Activated CD8-positive, alpha-beta memory T cell treated with anti-CD3 and anti-CD28 coated beads, Interleukin-2, amount 50 U/mL, for 24 hours (primary cell): Measurements from ENCODE around the gene JPT2.
"Not testable (repeated sequence)": the region's sequence is repeated elsewhere in the genome, so short reads cannot be mapped to it uniquely, and the experiment has no call there.

Experiments used
- DNase-seq: peaks from one replicate; pipeline ENCODE4 v3.0.0-alpha.2; 2020; ENCODE audit errors: extremely low read depth

JPT2 gene

DNA sequence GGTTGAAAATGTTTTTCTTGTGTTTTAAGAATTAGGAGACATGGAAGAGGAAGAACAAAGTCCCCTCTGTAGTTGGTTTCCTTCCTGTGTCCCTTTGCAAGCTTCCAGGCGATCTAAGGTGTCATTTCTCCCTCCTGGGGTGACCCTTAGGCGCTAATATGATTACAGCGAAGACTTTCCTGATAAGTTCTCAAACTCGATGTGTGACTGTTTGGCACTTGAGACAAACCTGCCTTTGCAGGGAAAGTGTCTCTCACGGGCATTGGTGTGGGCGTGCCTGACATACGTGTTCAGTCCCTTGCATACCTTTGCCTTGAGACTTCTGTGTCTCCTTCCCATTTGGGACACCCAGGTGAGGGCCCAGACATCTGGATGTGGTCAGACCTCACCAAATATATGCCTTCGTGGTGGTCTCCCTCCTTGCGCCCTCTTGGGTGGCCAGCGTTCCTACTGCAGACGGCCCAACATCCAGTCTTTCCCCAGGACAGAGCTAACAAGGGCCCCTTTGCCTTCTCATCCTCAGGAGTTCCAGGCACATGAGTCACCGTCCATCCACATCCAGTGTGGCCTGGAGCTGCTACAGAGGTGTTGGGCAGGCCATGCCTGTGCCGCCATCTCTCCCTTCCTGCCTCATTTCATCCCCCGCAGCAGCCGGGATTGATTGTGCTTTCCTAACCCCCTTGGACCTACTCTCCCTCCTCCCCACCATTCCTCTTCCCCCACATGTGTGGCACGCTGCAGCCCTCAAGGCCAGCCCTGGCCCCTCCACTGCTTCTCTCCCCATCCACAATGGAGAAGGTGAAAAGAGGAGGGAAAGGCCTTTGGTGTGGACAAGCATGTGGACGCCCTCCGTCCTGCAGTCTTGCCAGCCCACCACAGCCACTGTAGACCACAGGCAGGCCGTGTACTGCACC, 3.1 kb upstream of the JPT2 start:
- DNase-seq, result no peak

DNA sequence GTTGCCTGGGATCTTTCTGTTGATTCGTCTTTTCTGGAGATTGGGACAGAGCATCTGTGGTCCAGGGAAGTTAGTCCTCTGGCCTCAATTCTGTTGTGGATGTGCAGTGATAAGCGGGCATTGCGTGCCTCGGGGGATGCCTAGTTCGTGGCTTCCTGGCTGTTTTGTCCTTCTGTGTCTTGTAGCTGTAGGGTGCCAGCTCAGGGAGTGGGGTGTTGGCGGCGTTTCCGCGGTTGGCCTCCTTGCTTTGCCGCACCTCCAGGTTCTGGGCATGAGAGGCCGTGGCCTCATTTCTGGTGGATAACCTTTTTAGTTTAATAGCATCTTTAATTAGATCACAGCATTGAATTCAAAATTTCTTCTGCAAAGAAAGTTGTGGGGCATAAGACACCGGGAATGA, 1.4 kb upstream of the JPT2 start:
- no peak for DNase-seq

DNA sequence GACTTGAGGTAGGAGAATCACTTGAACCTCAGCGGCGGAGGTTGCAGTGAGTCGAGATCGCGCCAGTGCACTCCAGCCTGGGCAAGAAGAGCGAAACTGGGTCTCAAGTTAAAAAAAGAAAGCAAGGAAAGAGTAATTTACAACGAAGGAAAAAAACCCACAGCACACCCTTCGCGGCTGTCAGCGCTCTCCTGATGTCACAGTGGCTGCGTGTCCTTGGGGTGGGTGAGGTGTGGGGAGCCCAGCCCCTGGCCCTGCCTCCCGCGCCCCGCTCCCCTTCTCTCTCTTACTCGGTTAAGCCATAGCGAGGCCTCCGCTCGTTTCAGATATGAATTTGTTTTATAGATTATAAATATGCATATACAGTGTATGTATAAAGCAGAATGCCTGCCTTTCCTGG, 740 bp upstream of the JPT2 start:
- no peak for DNase-seq

DNA sequence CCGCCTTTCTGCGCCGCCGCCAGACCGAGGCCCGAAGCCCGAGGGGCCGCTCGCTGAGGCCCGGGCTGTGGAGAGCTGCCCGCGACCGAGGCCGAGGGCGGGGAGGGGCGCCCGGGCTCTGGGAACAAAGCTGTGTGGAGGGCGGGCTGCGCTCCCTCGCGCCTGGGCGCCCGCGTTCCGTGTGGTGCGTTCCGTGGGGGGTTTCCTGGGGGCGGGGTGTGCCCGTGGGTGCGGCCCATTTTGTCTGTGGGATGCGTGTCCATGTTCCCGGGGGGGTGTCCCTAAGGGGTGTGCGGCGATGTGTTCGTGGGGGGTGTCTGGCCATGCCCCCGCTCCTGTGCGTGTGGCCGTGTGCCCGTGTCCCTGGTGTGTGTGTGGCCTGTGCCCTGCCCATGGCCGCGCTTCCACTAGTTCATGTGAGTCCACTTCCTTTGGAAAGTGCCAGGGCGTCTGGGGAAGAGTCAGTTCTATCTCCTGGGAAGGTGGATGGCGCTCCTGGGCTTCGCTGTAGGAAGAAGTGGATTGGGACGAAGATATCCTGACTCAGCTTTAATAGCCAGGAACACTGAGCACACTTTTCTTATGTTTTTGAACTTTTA, 520 bp downstream of the JPT2 start:
- DNase-seq, result no peak

DNA sequence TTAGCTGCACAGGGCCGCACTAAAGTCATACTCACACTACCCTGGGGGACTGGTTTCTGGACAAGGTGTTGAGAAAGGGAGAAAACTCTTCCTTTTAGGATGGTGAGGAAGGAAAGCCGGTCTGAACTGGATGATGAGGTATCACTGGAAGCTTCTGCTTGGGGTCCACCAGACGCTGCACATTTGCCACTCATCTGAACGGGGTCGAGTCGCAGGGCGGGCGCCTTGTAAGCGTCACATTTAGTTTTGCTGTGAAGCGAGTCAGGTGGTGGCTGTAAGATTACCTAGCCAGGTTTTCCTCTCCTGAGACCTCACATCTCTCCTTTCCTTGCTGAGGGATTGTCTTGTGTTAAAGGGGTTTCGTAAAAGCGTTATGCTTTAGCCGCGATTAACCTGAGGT, 2.3 kb downstream of the JPT2 start:
- DNase-seq, result no peak

DNA sequence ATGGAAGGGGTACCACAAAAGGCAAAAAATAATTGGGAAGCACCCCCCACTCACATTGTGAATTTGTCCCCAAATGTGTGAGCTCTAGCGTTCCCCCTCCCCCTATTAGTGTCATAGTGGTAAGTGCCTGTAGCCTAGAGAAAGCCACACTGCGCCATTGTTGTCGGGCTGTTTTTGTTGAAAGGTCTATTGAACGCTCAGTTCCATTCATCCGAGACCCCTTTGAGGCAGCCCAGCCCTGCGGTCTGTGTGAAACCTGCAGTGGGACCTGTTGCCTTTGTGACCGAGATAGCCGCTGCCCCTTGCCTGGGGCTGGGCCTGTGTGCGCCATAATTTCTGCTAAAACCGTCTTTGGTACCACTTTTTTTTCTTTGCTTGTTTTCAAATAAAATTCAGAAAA, 3.0 kb downstream of the JPT2 start:
- no peak for DNase-seq

DNA sequence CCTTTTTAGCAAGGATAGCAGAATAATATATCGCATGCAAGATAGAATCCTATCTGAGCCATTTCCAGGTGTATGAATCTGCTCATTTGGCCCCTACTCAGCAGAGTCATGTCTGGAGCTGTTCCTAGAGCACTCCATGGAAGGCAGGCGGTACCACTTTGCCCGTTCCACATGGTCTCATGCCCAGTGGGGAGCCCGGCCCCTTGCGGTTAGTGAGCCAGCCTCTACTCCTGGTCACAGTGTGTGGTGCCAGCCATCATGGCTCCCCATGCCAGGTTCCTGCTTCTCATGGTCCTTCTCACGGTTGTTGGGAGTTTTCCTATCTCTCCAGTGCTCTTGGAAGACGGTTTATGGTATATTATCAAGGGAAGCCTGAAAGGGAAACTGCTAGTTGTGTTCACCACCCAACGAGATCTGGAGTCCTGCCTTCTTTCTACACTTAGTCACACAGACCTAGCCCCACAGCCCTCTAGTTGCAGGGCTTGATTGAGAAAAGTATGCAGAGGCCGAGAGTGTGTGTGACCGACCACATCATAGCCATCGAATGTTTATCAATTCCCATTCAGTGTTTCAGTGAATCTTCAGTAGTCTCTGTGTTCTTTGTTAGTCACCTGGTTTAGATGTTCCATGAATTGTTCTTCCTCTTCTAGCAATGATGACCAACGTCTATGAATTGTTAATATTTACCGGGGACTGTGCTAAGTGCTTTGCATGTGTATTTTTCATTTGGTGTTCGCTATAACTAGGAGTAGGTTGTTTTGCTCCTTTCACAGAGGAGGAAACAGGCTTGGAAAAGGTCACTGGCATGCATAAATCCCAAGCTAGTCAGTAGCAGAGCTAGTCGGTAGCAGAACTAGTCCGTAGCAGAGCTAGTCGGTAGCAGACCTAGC, 9.6 kb downstream of the JPT2 start:
- no peak for DNase-seq

DNA sequence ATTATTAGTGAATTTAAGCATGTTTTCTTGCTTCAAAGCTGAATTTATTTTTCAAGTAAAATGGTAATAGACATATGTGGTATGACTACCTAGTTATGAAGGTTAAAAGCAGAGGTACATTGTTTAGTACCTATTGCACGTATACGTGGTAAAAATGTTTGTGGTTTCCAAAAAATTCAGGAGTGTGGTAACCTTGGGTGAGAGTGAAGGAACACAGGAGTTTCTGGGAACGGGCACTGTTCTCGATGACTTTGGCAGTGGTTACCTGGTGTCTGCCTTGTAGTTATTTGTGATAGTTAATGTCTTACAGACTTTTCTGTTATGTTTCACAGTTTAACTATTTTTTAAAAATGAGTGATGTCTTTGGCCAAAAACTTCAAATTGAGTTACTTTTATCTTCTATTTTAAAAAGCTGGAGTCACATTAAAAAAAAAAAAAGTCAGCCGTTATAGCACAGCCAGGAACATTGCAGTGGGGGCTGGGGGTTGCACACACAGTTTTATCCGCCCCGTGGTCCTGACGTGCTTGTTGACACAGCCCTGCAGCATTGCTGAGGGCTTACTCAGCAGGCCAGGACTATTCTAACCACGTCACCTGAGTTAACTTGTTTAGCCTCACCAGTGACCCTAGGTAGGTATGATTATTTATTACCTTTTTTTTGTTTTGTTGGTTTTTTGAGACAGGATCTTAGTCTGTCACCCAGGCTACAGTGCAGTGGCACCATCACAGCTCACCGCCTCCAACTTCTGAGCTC, 10.9 kb downstream of the JPT2 start:
- DNase-seq, result no peak

DNA sequence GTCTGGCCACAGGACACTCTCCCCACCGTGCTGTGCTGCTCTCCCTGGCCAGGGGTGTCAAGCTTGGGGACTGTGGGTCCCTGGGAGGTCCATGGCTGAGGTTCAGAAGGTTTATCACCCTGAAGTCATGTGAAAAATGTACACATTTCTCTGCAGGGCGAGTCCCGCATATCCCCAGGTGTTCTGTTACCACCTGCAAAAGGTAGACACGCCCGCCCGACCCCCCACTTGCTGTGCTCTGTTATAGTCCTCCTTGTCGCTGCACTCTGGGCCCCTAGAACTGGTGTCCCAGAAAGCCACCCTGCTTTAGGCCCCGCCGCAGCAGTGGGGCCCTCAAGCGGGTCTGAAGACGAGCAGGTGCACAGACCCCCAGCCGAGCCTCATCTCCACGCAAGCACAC, 11.8 kb downstream of the JPT2 start:
- DNase-seq, result no peak

DNA sequence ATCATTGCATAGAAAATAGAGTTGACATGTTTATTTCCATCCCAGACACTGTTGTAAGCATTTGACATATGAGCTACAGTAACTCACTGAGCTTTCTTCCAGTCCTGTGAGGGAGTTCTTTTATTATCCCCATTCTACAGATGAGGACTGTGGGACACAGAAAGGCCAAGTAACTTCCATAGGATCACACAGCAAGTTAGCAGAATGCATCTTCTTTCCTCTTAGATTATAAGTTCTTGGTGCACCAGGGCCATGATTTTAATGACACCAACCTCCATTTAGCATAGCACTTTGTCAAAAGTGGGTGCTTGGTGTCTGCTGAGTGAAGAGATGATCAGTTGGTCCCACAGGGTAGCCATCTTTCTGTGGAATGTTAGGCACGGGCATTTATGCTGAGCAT, 12.7 kb downstream of the JPT2 start:
- no peak for DNase-seq

DNA sequence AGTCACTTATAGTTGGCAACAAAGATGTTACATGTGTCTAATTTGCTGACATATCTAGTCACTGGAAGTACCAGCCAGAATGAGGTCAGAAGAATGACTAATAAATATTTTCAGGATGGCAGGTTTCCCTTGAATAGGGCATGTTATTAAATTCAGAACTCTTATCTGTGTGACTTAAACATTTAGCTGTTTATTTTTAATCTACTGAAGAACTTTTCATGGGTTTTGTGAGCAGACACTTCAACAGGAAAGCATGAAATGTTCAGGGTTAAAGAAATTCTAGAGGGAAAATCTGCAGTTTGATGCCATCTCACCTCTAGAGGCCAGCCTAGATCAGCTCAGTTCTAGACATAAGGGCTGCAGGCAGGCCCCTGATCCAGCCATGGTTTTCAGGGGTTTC, 13.2 kb downstream of the JPT2 start:
- no peak for DNase-seq

DNA sequence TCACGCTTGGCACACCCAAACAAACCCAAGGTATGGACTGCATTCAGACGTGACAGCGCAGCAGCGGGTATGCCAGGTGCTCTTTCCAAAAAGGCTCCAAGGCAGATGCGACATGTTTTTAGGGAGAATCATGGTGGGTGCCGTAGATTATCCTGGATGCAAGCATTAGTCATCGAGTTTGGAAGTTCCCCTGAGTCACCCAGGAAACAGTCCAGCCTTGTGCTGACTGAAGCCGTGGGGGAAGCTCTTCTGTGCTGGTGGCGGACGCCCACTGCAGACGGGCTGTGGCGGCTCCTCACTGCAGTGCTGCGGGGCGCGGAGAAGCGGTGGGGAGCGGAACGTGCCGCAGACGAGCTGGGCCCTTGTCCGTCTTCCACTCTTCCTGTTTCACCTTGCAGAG, 13.9 kb downstream of the JPT2 start:
- DNase-seq, result no peak

DNA sequence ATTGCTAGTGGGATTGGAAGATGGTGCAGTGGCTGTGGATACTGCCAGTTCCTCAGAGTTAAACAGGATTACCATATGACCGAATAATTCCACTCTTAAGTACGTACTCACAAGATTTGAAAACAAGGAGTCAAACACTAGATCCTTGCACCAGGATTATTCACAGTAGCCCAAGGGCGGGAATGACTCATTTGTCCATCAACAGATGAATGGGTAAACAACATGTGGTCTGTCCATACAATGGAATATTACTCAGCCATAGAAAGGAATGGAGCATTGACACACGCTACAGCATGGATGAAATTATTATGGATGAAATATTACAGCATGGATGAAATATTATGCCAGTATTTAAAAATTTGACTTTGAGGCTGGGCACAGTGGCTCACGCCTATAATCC, 18.8 kb downstream of the JPT2 start:
- no peak for DNase-seq

DNA sequence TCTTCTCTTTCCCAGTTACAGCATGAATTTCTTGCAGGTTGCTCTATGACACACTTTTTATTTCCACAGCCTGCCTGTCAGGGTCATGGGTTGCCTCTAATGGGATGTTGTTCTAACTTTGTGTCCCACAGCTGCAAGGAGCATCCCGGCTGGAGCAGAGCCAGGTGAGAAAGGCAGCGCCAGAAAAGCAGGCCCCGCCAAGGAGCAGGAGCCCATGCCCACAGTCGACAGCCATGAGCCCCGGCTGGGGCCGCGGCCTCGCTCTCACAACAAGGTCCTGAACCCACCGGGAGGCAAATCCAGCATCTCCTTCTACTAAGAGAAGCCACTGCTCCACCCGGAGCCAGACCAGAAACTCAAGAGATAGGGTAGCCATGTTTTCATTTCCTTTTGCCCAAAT, 20.6 kb downstream of the JPT2 start:
- no peak for DNase-seq

DNA sequence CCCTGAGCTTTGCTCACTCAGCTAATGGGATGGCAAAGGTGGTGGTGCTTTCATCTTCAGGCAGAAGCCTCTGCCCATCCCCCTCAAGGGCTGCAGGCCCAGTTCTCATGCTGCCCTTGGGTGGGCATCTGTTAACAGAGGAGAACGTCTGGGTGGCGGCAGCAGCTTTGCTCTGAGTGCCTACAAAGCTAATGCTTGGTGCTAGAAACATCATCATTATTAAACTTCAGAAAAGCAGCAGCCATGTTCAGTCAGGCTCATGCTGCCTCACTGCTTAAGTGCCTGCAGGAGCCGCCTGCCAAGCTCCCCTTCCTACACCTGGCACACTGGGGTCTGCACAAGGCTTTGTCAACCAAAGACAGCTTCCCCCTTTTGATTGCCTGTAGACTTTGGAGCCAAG, 22.2 kb downstream of the JPT2 start:
- no peak for DNase-seq

DNA sequence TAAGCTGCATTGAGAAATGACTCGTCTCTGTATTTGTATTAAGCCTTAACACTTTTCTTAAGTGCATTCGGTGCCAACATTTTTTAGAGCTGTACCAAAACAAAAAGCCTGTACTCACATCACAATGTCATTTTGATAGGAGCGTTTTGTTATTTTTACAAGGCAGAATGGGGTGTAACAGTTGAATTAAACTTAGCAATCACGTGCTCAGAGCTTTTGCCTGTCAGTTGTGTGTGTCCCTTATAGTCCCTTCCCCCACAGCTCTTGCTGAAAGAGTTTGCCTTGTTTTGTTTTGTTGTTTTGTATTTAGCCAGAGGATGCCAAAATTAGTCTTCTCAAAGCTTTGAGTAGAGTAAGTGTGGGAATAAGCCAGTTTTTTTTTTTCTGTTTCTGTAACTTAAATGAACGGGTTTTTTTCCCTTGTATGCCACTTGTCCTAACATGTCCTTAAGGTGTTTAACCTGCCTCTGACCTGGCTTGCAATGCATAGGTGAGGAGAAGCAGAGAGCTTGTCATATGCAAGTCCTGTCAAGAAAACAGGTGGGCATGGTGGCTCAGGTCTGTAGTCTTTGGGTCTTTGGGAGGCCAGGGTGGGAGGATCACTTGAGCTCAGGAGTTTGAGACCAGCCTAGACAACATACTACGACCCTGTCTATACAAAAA, 23.3 kb downstream of the JPT2 start:
- DNase-seq, result no peak

DNA sequence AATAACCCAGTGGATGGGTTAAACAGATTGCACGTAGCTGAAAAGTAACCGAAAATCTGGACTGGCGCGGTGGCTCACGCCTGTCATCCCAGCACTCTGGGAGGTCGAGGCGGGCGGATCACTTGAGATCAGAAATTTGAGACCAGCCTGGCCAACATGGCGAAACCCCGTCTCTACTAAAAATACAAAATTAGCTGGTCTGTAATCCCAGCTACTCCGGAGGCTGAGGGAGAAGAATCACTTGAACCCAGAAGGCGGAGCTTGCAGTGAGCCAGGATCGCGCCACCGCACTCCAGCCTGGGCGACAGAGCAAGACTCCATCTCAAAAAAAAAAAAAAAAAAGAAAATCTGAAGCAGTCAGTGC, 27.2 kb downstream of the JPT2 start:
- not testable (repeated sequence) for DNase-seq

DNA sequence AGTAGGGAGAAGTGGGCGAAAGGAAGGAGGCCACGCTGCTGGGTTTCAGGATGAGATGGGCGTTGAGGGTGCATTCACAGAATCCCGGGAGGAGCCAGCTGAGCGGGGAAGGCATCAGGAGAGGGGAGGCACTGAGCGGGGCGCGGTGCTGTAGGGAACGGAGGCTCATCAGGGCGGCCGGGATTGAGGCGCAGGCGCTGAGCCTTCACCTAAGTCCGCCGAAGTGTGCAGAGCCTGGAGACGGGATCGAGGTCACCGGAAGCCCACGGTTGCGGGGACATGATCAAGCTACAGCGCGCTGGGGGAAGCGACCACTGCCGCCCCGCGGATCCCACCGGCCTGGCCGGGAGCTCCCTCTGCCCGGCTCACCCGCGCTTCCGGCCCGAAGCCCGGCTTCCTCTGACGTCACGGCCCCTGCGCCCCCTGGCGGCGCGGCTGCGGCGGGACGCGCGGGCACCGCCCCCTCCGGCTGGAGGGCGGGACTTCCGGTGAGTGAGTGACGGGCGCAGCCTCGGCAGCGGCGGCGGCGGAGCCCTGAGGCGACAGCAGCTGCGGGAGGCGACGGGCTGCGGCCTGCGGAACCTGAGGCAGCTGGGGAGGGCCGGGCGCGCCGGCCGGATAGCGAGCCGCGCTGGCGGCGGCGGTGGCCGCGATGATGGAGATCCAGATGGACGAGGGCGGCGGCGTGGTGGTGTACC, 27.8 kb downstream of the JPT2 start, which contains the start of gene MAPK8IP3:
Gene MAPK8IP3 (plus strand): TSS at position 508 of the 698 bp plus-strand sequence. CDS start 145 bp downstream, at position 653.
- peak; percentile 63 for DNase-seq

DNA sequence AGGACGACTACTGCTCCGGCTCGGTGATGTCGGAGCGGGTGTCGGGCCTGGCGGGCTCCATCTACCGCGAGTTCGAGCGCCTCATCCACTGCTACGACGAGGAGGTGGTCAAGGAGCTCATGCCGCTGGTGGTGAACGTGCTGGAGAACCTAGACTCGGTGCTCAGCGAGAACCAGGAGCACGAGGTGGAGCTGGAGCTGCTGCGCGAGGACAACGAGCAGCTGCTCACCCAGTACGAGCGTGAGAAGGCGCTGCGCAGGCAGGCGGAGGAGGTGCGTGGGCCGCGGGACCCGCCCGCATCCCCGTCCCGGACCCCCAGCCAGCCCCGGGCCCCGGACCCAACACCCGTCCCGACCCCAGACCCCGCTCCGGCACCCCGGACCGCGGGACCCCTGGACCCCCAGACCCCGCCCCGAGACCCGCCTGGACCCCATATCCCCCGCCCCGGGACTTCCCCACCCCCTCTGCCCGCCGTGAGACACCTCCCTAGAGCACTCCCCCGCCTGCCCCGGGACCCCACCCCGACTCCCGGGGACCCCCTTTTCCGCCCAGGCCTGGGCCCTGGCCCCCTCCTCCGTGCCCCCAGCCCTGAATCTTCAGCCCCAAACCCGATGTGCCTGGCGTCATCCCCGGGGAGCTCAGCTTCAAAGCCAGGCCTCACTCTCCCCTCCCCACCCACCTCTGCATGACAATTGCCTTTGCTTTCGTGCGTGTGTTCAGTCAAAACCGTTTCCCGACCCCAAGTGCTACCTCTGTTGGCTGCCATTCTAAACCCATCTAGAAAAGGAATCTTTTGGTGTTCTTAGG, 28.5 kb downstream of the JPT2 start:
- no peak for DNase-seq
